Measurements from ENCODE around the gene HCFC1R1.
A peak's percentile ranks its signal among the peaks of the same experiment; 100 is the strongest.

Gene HCFC1R1

DNA sequence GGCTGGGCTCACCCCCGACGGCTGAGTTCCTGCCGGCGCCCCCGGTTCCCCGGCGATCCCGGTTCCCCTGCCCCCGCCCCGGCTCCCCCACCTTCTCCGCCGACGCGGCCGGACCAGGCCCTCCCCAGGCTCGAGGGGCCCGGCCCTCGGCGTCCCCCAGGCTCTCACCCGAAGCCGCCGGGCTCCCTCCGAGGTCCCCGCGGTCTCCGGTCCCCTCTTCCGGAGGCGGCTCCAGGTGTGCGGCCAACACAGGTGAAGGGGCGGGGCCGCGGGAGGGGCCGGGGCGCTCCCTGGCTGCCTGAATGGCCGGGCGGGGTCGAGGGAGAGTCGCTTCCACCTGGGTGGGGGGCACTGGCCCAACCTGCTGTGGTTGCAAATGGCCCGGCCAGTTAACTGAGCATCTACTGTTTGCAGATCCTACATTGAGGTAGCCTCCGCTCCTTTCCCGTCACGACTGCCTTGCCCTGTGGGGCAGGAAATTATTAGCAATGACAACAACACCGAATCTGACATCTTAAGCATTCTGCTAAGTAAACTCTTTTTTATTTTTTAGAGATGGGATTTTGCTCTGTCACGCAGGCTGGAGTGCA is 13.1 kb upstream of the HCFC1R1 start, which contains the start of gene BICDL2:
Gene BICDL2, minus strand, starts transcription at position 219 of the 590 bp plus-strand sequence. CDS start 1,448 bp downstream, outside the sequence.
- Histone ChIP-seq H2AFZ (peak within 1 kb of the TSS; percentile 67), H3K36me3 (ENCODE audit: control insufficient read depth, insufficient read depth, low read length) (no peaks in the 10 kb centered on the region), H3K4me2 (ENCODE audit: low read length) (peak within 1 kb of the TSS; percentile 48), H3K79me2 (no peaks in the 10 kb centered on the region), H3K27me3 (ENCODE audit: control insufficient read depth, insufficient read depth, low read length) (no peaks in the 10 kb centered on the region), H3K9me3 (ENCODE audit: control insufficient read depth, low read length) (no peaks in the 10 kb centered on the region), H3K4me1 (no peaks in the 10 kb centered on the region), H3K9ac (no peak within 1 kb of the TSS), H3K4me3 (ENCODE audit: low read depth, low read length) (peak within 1 kb of the TSS; percentile 36), H3K27ac (no peak within 1 kb of the TSS)
- TF ChIP-seq CTCF (IDR thresholded peaks at IDR 0.05), result no peak

DNA sequence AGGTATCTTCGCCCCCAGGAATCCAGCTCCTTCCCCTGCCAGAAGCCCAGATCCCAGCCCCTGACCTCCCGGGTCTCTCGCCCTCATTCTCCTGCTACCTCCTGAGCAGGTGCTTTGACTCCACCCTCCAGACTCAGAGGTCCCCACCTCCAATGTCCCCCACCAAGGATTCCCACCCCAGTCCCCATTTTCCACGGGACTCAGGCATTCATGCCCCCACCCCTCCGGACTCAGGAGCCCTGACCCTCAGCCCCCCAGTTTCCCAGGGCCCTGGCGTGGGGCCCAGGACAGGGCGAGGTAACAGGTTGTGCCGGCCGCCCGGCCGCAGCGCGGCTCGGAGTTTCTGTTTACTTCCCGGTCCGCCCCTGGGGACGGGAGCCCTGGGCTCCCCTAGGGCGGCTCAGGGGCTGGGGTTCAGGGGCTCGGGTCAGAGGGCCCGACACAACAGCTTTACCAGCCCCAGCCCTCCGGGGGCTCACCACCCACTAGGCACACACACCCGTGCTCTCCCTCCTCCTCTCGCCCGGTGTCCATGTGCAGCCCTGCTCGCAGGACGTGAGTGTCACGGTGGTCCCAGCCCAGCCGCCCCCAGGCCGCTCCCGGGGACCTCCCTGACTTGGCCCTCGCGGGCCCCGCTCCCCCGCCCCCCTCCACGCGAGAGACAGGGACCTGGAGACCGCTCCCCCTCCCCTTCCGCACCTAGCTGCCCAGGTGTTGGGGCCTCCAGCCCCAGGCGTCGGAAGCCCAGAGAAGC is 12.4 kb upstream of the HCFC1R1 start:
- no peaks in the 10 kb centered on the region for H3K27me3 ChIP-seq (ENCODE audit: control insufficient read depth, insufficient read depth, low read length)
- no peak overlapping the region for H3K27ac ChIP-seq

GRCh38 chr16:3035289-3035971 is 11.7 kb upstream of the HCFC1R1 start:
- Histone ChIP-seq H3K4me3 (ENCODE audit: low read depth, low read length) (peak overlapping the region; percentile 36), H3K36me3 (ENCODE audit: control insufficient read depth, insufficient read depth, low read length) (no peaks in the 10 kb centered on the region), H3K4me2 (ENCODE audit: low read length) (peak overlapping the region; percentile 48), H3K9me3 (ENCODE audit: control insufficient read depth, low read length) (no peaks in the 10 kb centered on the region), H3K9ac (no peak overlapping the region), H3K27ac (no peak overlapping the region), H3K27me3 (ENCODE audit: control insufficient read depth, insufficient read depth, low read length) (no peaks in the 10 kb centered on the region), H2AFZ (no peak overlapping the region), H3K79me2 (no peaks in the 10 kb centered on the region), H3K4me1 (no peaks in the 10 kb centered on the region)
- TF ChIP-seq CTCF (IDR thresholded peaks at IDR 0.05), result no peak

More for the DNA sequence above, 12.4 kb upstream of the HCFC1R1 start:
- no peaks in the 10 kb centered on the region for H3K79me2 ChIP-seq
- H3K36me3 ChIP-seq (ENCODE audit: control insufficient read depth, insufficient read depth, low read length), result no peaks in the 10 kb centered on the region
- H3K9ac ChIP-seq, result no peak overlapping the region
- H3K9me3 ChIP-seq (ENCODE audit: control insufficient read depth, low read length), result no peaks in the 10 kb centered on the region
- H3K4me1 ChIP-seq, result no peaks in the 10 kb centered on the region
- H3K4me2 ChIP-seq (ENCODE audit: low read length), result peak overlapping the region; percentile 48
- no peak for TF ChIP-seq CTCF (IDR thresholded peaks at IDR 0.05)
- peak overlapping the region; percentile 67 for H2AFZ ChIP-seq
- peak overlapping the region; percentile 36 for H3K4me3 ChIP-seq (ENCODE audit: low read depth, low read length)

- H3K36me3 ChIP-seq (ENCODE audit: control insufficient read depth, insufficient read depth, low read length), result no peaks in the 10 kb centered on the region
- TF ChIP-seq CTCF (IDR thresholded peaks at IDR 0.05), result no peak
- H3K4me3 ChIP-seq (ENCODE audit: low read depth, low read length), result no peak overlapping the region
- H3K27ac ChIP-seq, result no peak overlapping the region
- no peak overlapping the region for H2AFZ ChIP-seq
- H3K79me2 ChIP-seq, result no peaks in the 10 kb centered on the region
- no peaks in the 10 kb centered on the region for H3K27me3 ChIP-seq (ENCODE audit: control insufficient read depth, insufficient read depth, low read length)
- no peak overlapping the region for H3K9ac ChIP-seq
- no peak overlapping the region for H3K4me2 ChIP-seq (ENCODE audit: low read length)
- no peaks in the 10 kb centered on the region for H3K9me3 ChIP-seq (ENCODE audit: control insufficient read depth, low read length)
- H3K4me1 ChIP-seq, result no peaks in the 10 kb centered on the region
Measured at GRCh38 chr16:3032624-3033023, 8.9 kb upstream of the HCFC1R1 start.
